Subcutaneous adipose tissue (tissue), 4 donors: Measurements from ENCODE around the gene EIF4G3. TPM values are rescaled to one million over a fixed set of nuclear protein-coding genes. Genes with fewer than 3 reads are reported as not detected.

Source experiments
- CTCF ChIP-seq: fragments of 450-650 bp; IDR thresholded peaks from one replicate; pipeline ENCODE4 v1.5.1; 2016; ENCODE audit warnings: low read depth, mild to moderate bottlenecking, control low read depth, antibody characterized with exemption, moderate library complexity
- total RNA-seq, 4 donors: library from RNA; depleted of rRNA; stranded (reverse); fragments of >200 nt; gene quantifications; one replicate each; pipeline ENCODE4 v1.1.0, GENCODE V29; 2016

The EIF4G3 gene
- total RNA-seq = 10 to 100 TPM; 41.0 to 60.2 (median 51.7) TPM

GRCh38 chr1:21176586-21177555 is at the start of gene EIF4G3:
EIF4G3 (minus strand) TSS chr1:21176897; CDS start chr1:21002742, 174,155 bp downstream.
- TF ChIP-seq CTCF = no peak

GRCh38 chr1:21225065-21225464 is 48.4 kb upstream of the EIF4G3 start:
- TF ChIP-seq CTCF = no peak

GRCh38 chr1:21220815-21221214 is 44.1 kb upstream of the EIF4G3 start:
- no peak for TF ChIP-seq CTCF

GRCh38 chr1:21219674-21220073 is 43.0 kb upstream of the EIF4G3 start:
- TF ChIP-seq CTCF = no peak

GRCh38 chr1:21217812-21218596 is 41.3 kb upstream of the EIF4G3 start:
- TF ChIP-seq CTCF = no peak

GRCh38 chr1:21216835-21217811 is 40.4 kb upstream of the EIF4G3 start:
- TF ChIP-seq CTCF = no peak
